NT2/D1 (cell line): Measurements from ENCODE around the gene ME2.

Experiments
- YY1 ChIP-seq: IDR thresholded peaks from 2 replicates; pipeline ENCODE4 v1.6.1; 2011; ENCODE audit not compliant: insufficient read length, insufficient read depth
- ZNF274 ChIP-seq: IDR thresholded peaks from 2 replicates; pipeline ENCODE4 v1.6.1; 2011; ENCODE audit warnings: mild to moderate bottlenecking, low read depth, low read length

- TF ChIP-seq YY1 (no peak), ZNF274 (no peak)
Measured at GRCh38 chr18:50992351-50992762, 113.4 kb downstream of the ME2 start.
